Neutrophil (primary cell): Measurements from ENCODE around the gene CPEB1.

Experiments
- H3K27ac ChIP-seq: fragments of 200-600 bp; sonication (generic); 2 replicates; pipeline ENCODE4 v1.5.1; 2016; ENCODE audit warnings: mild to moderate bottlenecking, moderate library complexity
- H3K27me3 ChIP-seq: fragments of 200-600 bp; sonication (generic); 2 replicates; pipeline ENCODE4 v1.6.0; 2016; ENCODE audit warnings: mild to moderate bottlenecking
- H3K36me3 ChIP-seq: fragments of 200-600 bp; sonication (generic); 2 replicates; pipeline ENCODE4 v1.5.1; 2017
- H3K4me1 ChIP-seq, 2 experiments: fragments of 200-600 bp in 1 of 2; sonication (generic) in 1 of 2; 1 replicate in 1 of 2; 2 replicates in 1 of 2; pipeline versions ENCODE4 v1.5.1 to v1.6.1; 2013 to 2016; ENCODE audit warnings: low read depth in 1 of 2, low read length in 1 of 2, mild to moderate bottlenecking in 1 of 2, moderate library complexity in 1 of 2; ENCODE audit not compliant: control insufficient read depth in 1 of 2, insufficient read depth in 1 of 2
- H3K4me3 ChIP-seq, 2 experiments: fragments of 200-600 bp in 1 of 2; sonication (generic) in 1 of 2; 1 replicate in 1 of 2; 2 replicates in 1 of 2; pipeline ENCODE4 v1.5.1; 2013 to 2016; ENCODE audit warnings: low read depth in 1 of 2, low read length in 1 of 2, mild to moderate bottlenecking in 1 of 2, moderate library complexity in 1 of 2
- H3K9me3 ChIP-seq: fragments of 200-600 bp; sonication (generic); 2 replicates; pipeline ENCODE4 v1.5.1; 2016
- CTCF ChIP-seq: fragments of 200-600 bp; sonication (generic); IDR thresholded peaks from 2 replicates; pipeline ENCODE4 v1.5.1; 2016; ENCODE audit warnings: antibody characterized with exemption

CPEB1 gene

GRCh38 chr15:82587805-82588204 is 59.4 kb downstream of the CPEB1 start:
- no peaks in the 10 kb centered on the region for H3K4me1 ChIP-seq
- peaks cover 57% of the 10 kb centered on the region for H3K27me3 ChIP-seq
- H3K36me3 ChIP-seq: no peaks in the 10 kb centered on the region
- no peak overlapping the region for H3K4me3 ChIP-seq
- no peak for TF ChIP-seq CTCF
- no peaks in the 10 kb centered on the region for H3K9me3 ChIP-seq
- H3K27ac ChIP-seq: no peak overlapping the region

DNA sequence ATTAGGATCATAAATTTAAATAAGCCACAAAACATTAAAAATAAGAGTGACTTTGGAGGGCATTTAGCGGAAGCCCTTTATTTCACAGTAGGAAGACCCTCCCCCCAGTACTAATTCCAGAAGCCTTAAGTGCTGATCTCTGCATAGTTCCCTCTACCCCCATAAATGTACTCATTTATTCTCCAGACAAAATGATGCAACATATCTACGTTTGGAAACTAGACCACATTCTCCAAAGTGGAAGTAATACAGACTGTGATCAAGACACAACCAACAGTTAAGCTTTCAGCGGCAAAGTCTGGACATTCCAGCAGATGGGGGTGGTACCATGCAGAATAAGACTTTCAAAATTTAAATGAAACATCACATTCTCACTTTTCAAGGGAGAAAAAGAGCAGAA is 62.1 kb downstream of the CPEB1 start:
- H3K9me3 ChIP-seq: no peaks in the 10 kb centered on the region
- no peaks in the 10 kb centered on the region for H3K4me1 ChIP-seq
- H3K4me3 ChIP-seq: no peak overlapping the region
- no peak for TF ChIP-seq CTCF
- no peaks in the 10 kb centered on the region for H3K36me3 ChIP-seq
- H3K27ac ChIP-seq: no peak overlapping the region
- H3K27me3 ChIP-seq: peaks cover 47% of the 10 kb centered on the region

- Histone ChIP-seq H3K4me1 (no peaks in the 10 kb centered on the region), H3K27ac (no peak overlapping the region), H3K9me3 (no peaks in the 10 kb centered on the region), H3K36me3 (no peaks in the 10 kb centered on the region), H3K27me3 (peaks cover 19% of the 10 kb centered on the region), H3K4me3 (no peak overlapping the region)
- TF ChIP-seq CTCF: no peak
Measured at GRCh38 chr15:82580713-82581112, 66.5 kb downstream of the CPEB1 start.

GRCh38 chr15:82575335-82575734 is 71.8 kb downstream of the CPEB1 start:
- Histone ChIP-seq H3K9me3 (no peaks in the 10 kb centered on the region), H3K27me3 (peaks cover 56% of the 10 kb centered on the region), H3K36me3 (no peaks in the 10 kb centered on the region), H3K4me1 (no peaks in the 10 kb centered on the region), H3K4me3 (no peak overlapping the region), H3K27ac (no peak overlapping the region)
- TF ChIP-seq CTCF: no peak

- H3K4me3 ChIP-seq: no peak overlapping the region
- no peaks in the 10 kb centered on the region for H3K9me3 ChIP-seq
- no peak for TF ChIP-seq CTCF
- no peaks in the 10 kb centered on the region for H3K4me1 ChIP-seq
- H3K27ac ChIP-seq: no peak overlapping the region
- H3K36me3 ChIP-seq: no peaks in the 10 kb centered on the region
- peaks cover 68% of the 10 kb centered on the region for H3K27me3 ChIP-seq
Measured at GRCh38 chr15:82572986-82573385, 74.2 kb downstream of the CPEB1 start.

DNA sequence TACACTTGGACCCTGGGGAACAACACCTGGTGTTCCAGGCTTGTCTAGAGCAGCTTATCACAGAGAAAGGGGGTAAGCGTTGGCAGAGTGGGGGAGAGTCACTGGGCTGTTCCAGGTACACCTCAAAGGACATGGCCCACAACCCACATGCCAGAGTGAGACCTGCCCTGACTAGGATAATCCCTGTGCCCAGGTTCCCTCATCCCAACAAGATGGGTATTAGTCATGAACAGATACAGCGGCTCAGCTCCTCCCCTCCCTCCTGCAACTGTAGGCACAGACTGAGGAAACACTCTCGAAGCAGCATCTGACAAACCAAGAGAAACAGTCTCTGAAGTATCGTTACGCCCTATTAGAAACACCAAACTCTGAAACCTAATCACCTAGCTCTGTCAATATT is 74.9 kb downstream of the CPEB1 start:
- no peaks in the 10 kb centered on the region for H3K36me3 ChIP-seq
- H3K4me3 ChIP-seq: no peak overlapping the region

More for the DNA sequence above, 74.9 kb downstream of the CPEB1 start:
- Histone ChIP-seq H3K27ac (no peak overlapping the region), H3K4me1 (no peaks in the 10 kb centered on the region), H3K9me3 (no peaks in the 10 kb centered on the region), H3K27me3 (peaks cover 68% of the 10 kb centered on the region)
- no peak for TF ChIP-seq CTCF
